Measurements from ENCODE around the gene B3GNT4. TPM values are rescaled to one million over a fixed set of nuclear protein-coding genes. Genes with fewer than 3 reads are reported as not detected.

Gene B3GNT4
- 0.08 and 0.37 TPM in 2 replicates for total RNA-seq (2014; rRNA removed; shearing (Covaris generic))

GRCh38 chr12:122203301-122204166 lies at the start of gene B3GNT4:
TSS of gene B3GNT4 (plus strand) at chr12:122203709. CDS start at chr12:122204619, 910 bp downstream.

GRCh38 chr12:122174155-122174845 lies 29.2 kb upstream of the B3GNT4 start, which contains the start of gene IL31:
TSS of gene IL31 (minus strand) at chr12:122174221. CDS start at chr12:122174172, 49 bp downstream.

GRCh38 chr12:122182887-122183587 lies 20.5 kb upstream of the B3GNT4 start, which contains the start of gene LRRC43:
TSS of gene LRRC43 (plus strand) at chr12:122183123. CDS start at chr12:122183145, 22 bp downstream.

GRCh38 chr12:122225683-122226365 lies 22.3 kb downstream of the B3GNT4 start, which contains the start of gene DIABLO:
TSS of gene DIABLO (minus strand) at chr12:122226052. CDS start at chr12:122226014, 38 bp downstream.

Small RNA genes lying within 50 kb of the gene (small RNA-seq; reads per million reads assigned to genes)
- 0.59 reads per million, percentile 33 among the genes with 10 or more reads in this experiment for gene DIABLO

Other genes starting within 250 kb of the B3GNT4 start
- gene BCL7A, start 181.8 kb upstream of the B3GNT4 start, total RNA-seq (2014; rRNA removed; shearing (Covaris generic)): 3.5 and 4.3 TPM in 2 replicates
- gene MLXIP, start 125.0 kb upstream of the B3GNT4 start, total RNA-seq (2014; rRNA removed; shearing (Covaris generic)): 7.9 and 11.1 TPM in 2 replicates
- not detected in 2 replicates for gene IL31, start 29.5 kb upstream of the B3GNT4 start, total RNA-seq (2014; rRNA removed; shearing (Covaris generic))
- not detected in 2 replicates for gene LRRC43, start 20.6 kb upstream of the B3GNT4 start, total RNA-seq (2014; rRNA removed; shearing (Covaris generic))
- 62.5 and 73.8 TPM in 2 replicates for gene DIABLO, start 22.3 kb downstream of the B3GNT4 start, total RNA-seq (2014; rRNA removed; shearing (Covaris generic))
- gene VPS33A, start 62.8 kb downstream of the B3GNT4 start, total RNA-seq (2014; rRNA removed; shearing (Covaris generic)): 20.5 and 22.6 TPM in 2 replicates
- 33.7 and 46.5 TPM in 2 replicates for gene CLIP1, start 219.0 kb downstream of the B3GNT4 start, total RNA-seq (2014; rRNA removed; shearing (Covaris generic))